HG03103 (cell line): ENCODE measurements around the gene ZBTB43.

Experiments used
- ATAC-seq: cut with Tn5 transposase; IDR thresholded peaks from one replicate; pipeline ENCODE4 v1.9.1; 2021; ENCODE audit warnings: low read depth; ENCODE audit not compliant: unreplicated experiment

Gene ZBTB43

DNA sequence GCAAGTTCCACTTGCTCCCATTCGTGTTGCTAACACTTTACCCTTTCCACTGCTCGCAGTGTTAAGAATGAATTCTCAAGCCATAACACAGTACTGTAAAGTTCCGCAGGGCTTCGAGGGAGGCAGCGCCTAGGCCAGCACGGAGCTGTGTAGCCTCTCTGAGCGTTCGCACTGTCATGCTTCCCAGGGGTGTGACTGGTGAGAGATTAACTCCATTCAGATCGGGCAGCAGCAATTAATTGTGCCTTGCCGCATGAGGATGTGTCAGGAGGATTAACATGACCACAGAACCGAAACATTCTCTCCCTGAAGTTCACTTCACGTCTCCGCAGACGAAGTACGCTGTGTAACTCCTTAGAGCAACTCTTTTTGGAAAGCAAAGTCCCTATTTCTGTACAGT, 78.8 kb downstream of the ZBTB43 start:
- no peak for ATAC-seq

DNA sequence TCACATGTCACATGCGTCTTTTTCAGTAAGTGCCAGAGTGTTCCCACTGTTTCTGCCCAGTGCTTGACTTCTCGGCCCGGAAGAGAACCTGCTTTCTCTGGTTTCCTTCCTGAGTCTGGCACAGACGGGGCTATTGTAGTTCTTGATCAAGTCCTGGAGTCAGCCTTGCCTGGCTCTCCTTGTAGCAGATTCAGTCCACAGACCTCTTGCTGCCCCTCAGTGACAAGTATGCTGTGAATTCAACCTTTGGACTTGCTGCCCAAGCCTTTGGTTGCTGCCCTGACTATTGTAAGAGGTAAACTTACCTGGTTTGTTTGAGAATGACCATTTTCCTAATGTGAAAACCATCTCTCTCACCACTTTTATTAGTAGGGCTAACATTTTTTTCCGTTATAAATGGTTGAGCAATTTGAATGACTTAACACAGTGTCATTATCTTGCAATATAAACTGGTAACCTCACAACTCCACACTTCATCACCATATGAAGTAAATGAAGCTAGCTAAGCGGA, 80.3 kb downstream of the ZBTB43 start:
- ATAC-seq, result no peak

DNA sequence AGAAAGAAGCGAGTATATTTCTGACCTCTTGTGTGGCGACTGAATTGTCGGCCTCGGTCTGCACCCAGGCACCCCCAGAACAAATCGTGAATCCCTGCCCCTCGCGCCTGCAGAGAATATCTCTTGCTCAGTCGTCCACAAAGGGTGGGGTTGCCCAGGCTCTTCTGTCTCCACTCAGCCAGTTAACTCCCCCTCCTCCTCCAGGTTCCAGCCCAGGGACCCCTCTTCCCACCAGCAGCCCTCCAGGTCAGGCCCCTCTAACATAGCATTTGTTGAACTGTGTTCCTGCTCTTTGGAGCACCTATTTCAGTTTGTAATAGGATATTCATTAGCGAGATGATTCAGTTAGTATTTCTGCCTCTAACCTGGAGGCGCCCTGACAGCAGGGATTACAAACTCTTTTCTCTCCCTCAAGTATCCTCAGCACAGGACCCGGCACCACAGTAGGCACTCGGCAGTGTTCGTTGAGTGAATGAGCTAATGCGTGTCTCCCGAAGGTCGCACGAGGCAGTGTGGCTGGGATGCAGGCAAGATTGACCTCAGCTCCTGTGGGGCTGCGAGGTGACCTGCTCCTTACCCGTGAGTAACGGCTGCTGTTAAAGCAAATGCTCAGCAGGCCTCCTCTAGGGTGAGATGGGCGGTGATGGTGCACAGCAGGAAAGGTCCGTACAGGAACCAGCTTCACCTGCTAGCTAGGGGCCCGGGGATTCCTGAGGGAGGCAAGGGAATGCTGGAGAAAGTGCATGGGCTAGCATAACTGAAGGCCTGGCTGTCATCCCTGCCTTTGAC, 81.4 kb downstream of the ZBTB43 start:
- no peak for ATAC-seq

DNA sequence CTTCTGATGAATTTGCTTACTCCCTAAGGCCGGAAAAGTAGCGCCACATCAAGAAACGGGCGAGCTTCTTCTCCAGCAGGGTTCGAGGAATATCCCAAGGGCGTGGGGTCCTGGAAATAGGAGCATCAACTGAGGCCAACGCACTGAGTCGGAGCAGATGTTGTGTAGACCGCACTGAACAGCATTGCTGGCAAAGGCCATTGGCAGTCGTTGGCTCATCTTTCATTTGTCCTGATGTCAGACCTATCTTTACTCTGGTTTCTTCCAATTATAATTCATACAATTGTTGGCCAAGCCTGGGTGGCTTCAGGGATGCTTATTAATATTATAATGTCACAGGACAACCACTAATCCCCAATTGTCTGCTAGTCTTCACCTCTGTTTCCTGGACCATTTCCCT, 82.1 kb downstream of the ZBTB43 start:
- no peak for ATAC-seq
